Measurements from ENCODE around the gene ACOX3. TPM values are rescaled to one million over a fixed set of nuclear protein-coding genes. Genes with fewer than 3 reads are reported as not detected.

The ACOX3 gene
- total and polyA plus RNA-seq, 9 of the 15 experiments (the other 6 are each of a cell fraction or from before 2014, with no cell fraction given), result 0.68 to 7.3 (median 3.7) TPM

DNA sequence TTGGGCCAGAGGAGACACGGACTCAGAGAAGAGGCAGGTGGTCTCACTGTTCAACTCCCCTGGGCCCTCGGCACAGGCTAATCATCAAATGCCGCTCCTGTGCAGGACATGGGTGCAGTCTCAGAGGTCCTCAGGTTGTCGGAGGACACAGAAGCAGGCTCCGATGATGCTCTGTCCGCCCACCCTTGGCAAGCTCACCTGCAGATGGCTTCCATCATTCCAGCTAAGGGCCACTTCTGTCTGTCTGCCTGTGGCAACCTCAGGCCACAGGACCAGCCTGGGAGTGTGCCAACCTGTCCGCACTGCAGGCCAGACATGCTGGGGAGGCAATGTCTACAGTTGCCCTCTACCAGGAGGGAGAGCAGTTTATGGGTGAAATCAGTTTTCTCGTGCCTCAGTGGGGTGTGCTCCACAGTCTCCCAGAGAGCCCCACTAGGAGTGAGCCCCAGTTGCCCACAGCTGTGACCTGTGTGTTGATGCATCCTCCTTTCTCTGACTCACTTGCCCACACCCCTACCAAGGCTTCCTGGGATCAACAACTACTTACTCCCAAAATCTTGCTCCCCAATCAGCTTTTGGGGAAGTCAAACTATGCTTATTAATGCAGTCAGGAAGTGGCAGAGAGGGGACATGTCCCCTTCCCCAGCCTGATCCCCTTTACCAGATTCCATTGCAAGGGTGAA is 115.1 kb downstream of the ACOX3 start:
- WGBS (ENCODE audit: insufficient coverage, low coverage, missing lambda C conversion rate), result 5% methylated on average over 8 of the region's 8 CpGs
- no peak for TF ChIP-seq GTF2F1 (IDR thresholded peaks at IDR 0.05; ENCODE audit: low read depth, low read length)
- no peak for TF ChIP-seq MYBL2 (IDR thresholded peaks at IDR 0.05; ENCODE audit: low read depth)
- no peak for TF ChIP-seq MYBL2 (CRISPR knock-in tag; IDR thresholded peaks at IDR 0.05; ENCODE audit: borderline replicate concordance)
- no peak for TF ChIP-seq ZZZ3 (IDR thresholded peaks at IDR 0.05)
- TF ChIP-seq FIP1L1 (IDR thresholded peaks at IDR 0.05; ENCODE audit: low read depth, low read length, poor library complexity, severe bottlenecking), result no peak
- TF ChIP-seq DNMT1 (IDR thresholded peaks at IDR 0.05), result no peak
- no peak for TF ChIP-seq SAP30 (IDR thresholded peaks at IDR 0.05; ENCODE audit: borderline replicate concordance, insufficient read depth, low read depth, low read length, poor library complexity, severe bottlenecking)
- TF ChIP-seq NCOA6 (IDR thresholded peaks at IDR 0.05), result no peak
- no peak for TF ChIP-seq ETV1 (tag; conservative IDR thresholded peaks at IDR 0.05; ENCODE audit: low read depth)
- no peak for TF ChIP-seq SMARCA5 (IDR thresholded peaks at IDR 0.05)
- TF ChIP-seq, protein P1, sequence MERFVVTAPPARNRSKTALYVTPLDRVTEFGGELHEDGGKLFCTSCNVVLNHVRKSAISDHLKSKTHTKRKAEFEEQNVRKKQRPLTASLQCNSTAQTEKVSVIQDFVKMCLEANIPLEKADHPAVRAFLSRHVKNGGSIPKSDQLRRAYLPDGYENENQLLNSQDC (CRISPR knock-in tag; IDR thresholded peaks at IDR 0.05), result no peak
- TF ChIP-seq PHF8 (IDR thresholded peaks at IDR 0.05; ENCODE audit: borderline replicate concordance, low read length), result no peak
- TF ChIP-seq HNRNPLL (IDR thresholded peaks at IDR 0.05; ENCODE audit: low read depth, low read length, poor library complexity, severe bottlenecking), result no peak
- CTCF ChIA-PET (ENCODE audit: low intra/inter-chr PET ratio), result interaction anchor here (0.5 kb wide), 1 partner anchor 1967 kb away, joined by 3 read pairs; no protein-coding TSS in a partner anchor

More for the DNA sequence above, 115.1 kb downstream of the ACOX3 start:
- no peak overlapping the region for H3K4me3 ChIP-seq
- no peaks in the 10 kb centered on the region for H3K9me1 ChIP-seq (ENCODE audit: control insufficient read depth, insufficient read depth, low read length)
- POLR2A ChIA-PET, result interaction anchor here (1.2 to 1.3 kb wide), 2 partner anchors 10 to 15 kb away, joined by 3 to 4 read pairs; no protein-coding TSS in a partner anchor
- no peaks in the 10 kb centered on the region for H3K36me3 ChIP-seq (ENCODE audit: control insufficient read depth, insufficient read depth, low read length)
- peaks cover 0 to 4% of the 10 kb centered on the region in 2 experiments; a peak in 1 of 5 replicates for H3K4me1 ChIP-seq (replicated peaks in 1 of 2; ENCODE audit: control insufficient read depth in 2 of 2, insufficient read depth in 2 of 2, low read length in 2 of 2)
- no peak overlapping the region for H3K4me2 ChIP-seq (ENCODE audit: insufficient read depth, low read length)
- intact Hi-C loops (cut with micrococcal nuclease) (no loop called here), in situ Hi-C loops (cut with MboI) (no loop called here)
- H3K27ac ChIP-seq (ENCODE audit: extremely low read depth, low read depth, low read length), result no peak overlapping the region
- no TSS peak for BruUV-seq (replicated peaks)
- peaks cover 3 to 43% of the 10 kb centered on the region in 2 experiments; a peak in 3 of 5 replicates for H3K27me3 ChIP-seq (ENCODE audit: control insufficient read depth in 2 of 2, insufficient read depth in 2 of 2, low read length in 2 of 2)
- no peaks in the 10 kb centered on the region; the same call in 1 of the 2 replicates for H3K9me3 ChIP-seq (replicated peaks; ENCODE audit: control insufficient read depth, insufficient read depth, low read depth, low read length)
- FAIRE-seq (no peak), DNase-seq (ENCODE audit: extremely low read depth in 1 of 4, low spot score in 3 of 4) (no peak), ATAC-seq (no peak)
- no peak overlapping the region for H3K9ac ChIP-seq (ENCODE audit: insufficient read depth in 1 of 2, low read depth in 2 of 2, low read length in 2 of 2)
- H4K20me1 ChIP-seq (replicated peaks; ENCODE audit: control insufficient read depth, insufficient read depth, low read length), result 0 out of 2 replicates have a peak, but pooled peaks cover 4% of the 10 kb centered on the region
- no peak overlapping the region for H2AFZ ChIP-seq (ENCODE audit: low read depth, low read length)
- no peaks in the 10 kb centered on the region for H3K79me2 ChIP-seq (ENCODE audit: control insufficient read depth, insufficient read depth, low read length)

All from K562 (cell line).